ENCODE measurements around the gene ZNF200.
"Not testable (repeated sequence)": the region's sequence is repeated elsewhere in the genome, so short reads cannot be mapped to it uniquely, and the experiment has no call there.

ZNF200 gene

DNA sequence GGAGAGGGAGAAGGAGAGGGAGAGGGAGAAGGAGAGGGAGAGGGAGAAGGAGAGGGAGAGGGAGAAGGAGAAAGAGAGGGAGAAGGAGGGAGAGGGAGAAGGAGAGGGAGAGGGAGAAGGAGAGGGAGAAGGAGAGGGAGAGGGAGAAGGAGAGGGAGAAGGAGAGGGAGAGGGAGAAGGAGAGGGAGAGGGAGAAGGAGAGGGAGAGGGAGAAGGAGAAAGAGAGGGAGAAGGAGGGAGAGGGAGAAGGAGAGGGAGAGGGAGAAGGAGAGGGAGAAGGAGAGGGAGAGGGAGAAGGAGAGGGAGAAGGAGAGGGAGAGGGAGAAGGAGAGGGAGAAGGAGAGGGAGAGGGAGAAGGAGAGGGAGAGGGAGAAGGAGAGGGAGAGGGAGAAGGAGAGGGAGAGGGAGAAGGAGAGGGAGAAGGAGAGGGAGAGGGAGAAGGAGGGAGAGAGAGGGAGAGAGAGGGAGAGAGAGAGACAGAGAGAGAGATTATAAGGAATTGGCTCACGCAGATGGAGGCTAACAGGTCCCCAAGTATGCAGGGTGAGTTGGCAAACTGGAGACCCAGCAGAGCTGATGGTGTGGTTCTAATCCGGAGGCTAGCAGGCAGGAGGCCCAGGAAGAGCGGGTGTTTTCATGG is 37.1 kb downstream of the ZNF200 start:
- DNase-seq = not testable (repeated sequence)

DNA sequence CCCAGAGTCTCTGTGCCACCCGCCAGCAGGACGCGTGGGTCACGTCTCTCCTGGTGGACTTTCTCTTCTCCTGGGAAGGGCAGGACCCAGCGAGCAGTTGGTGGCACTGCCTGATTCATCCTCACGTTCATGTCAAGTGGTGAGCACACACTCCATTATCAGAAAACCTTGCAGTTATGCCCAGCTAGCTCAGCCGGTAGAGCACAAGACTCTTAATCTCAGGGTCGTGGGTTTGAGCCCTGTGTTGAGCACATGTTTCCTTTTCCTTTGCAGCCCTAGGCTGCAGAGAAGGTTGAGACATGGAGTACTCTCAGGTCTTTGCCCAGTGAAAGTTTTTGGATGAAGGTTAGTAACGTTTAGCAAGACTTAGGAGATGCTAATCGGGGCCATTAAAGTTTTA is 39.0 kb downstream of the ZNF200 start:
- no peak for DNase-seq

DNA sequence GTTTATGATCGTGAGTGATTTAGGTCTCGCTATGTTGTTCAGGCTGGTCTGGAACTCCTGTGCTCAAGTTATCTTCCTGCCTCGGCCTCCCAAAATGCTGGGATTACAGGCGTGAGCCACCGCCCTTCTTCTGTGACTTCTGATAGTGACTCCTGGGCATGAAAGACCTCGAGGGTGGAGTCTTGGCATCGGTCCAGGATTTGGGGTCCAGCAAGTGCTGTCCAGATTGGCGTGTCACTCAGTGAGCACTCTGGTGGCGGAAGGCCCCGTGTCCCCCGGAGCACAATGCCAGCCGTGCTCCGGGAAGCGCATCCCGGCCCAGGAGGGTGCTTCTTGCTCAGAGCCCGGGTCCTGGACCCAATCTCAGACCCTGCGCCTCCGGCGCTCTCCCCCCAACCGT is 40.2 kb downstream of the ZNF200 start:
- no peak for DNase-seq

DNA sequence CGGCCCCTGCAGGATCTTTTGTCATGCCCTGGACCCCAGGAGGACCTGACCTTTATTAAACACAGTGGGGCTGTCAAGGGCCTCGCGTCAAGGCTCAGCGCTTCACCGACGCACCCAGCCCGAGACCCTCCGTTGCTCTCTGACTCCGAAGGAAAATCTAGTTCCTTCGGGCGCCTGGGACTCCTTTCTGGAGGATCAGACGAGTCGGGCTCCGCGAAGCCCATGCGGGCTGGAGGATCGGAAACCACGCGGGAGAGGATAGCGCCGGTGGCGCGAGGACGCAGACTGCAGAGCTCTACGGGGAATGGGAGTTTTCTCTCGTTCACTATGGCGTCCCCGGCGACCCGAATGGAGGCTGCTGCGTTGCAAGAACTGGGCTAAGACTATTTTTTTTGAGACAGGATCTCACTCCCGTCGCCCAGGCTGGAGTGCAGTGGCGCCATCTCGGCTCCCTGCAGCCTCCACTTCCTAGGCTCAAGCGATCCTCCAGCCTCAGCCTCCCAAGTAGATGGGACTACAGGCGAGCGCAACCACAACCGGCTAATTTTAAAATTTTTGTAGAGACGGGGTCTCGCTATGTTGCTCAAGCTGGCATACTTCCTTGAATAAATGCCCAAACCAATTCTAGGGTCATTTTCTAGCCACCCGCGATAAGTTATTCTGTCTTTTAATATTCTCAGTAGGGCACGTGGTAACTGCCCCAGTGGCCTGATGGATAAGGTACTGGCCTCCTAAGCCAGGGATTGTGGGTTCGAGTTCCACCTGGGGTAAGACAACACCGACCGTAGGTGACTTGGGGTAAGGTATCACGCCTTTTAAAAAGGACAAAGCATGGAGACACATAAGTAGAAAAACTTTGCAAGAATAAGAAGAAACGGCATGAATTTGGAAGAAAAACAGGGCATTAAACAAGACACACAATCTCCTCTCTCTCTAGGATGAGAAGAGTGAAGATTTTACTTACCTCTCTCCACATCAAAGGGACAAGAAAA is 41.4 kb downstream of the ZNF200 start:
- no peak for DNase-seq

DNA sequence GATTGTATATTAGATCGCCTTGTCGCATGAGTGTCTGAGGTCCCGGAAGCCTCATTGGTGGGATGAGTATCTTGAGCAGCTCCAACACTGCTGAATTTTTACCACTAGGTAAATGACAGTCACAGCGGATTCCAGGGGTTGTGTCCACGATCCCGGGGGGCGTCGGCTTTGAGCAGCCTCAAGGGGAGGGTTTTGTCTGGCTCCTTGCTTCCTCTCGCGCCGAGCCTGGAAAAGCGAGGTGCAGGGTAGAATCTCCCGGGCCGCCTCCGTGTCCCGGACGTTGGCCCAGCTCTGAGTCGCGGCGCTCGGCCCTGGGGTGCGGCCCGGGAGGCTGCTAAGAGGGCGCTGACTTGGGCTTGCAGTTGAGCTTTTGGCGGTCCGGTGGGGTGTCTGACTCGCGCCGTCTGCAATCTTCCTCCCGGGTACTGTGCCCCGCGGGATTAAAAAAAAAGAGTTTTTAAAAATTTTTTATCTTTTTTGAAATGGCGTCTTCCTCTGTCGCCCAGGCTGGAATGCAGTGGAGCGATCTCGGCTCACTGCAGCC is 42.4 kb downstream of the ZNF200 start:
- DNase-seq = no peak

DNA sequence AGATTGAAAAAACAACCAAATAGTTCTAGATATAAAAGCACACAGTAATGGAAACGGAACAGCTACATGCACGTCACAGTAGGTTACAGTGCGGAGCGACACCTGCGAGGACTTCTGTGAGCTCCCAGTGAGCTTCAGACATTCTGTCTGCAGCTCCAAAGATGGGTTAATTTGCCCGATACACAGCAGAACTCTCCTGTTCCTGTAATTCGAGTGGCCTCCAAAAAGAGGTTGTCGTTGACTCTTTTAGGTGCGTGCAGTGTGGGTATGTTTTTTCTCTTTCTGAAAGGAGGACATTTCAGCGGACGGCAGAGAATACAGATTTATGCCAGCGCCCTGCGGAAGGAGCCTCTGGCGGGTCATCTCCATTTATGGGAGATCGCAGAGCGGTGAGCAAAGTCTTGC is 44.0 kb downstream of the ZNF200 start:
- DNase-seq = no peak

DNA sequence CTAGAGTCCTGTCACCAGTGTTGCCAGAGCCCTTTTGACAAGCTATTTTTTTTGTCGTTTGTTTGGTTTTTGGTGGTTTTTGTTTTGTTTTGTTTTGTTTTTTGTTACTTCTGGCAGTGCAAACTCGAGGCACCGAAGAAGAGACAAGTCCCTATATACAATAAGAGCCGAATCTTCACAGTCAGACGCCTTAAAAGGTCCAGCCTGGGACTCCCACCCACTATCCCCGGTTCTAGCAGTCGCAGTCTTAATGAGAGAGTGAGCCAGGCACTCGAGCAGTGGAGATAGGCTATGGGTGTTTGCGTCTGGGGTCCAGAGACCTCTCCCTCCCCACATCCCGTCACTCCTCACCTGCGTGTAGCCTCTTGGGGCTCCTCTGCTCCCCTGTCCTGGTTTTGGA is 45.1 kb downstream of the ZNF200 start:
- no peak for DNase-seq

DNA sequence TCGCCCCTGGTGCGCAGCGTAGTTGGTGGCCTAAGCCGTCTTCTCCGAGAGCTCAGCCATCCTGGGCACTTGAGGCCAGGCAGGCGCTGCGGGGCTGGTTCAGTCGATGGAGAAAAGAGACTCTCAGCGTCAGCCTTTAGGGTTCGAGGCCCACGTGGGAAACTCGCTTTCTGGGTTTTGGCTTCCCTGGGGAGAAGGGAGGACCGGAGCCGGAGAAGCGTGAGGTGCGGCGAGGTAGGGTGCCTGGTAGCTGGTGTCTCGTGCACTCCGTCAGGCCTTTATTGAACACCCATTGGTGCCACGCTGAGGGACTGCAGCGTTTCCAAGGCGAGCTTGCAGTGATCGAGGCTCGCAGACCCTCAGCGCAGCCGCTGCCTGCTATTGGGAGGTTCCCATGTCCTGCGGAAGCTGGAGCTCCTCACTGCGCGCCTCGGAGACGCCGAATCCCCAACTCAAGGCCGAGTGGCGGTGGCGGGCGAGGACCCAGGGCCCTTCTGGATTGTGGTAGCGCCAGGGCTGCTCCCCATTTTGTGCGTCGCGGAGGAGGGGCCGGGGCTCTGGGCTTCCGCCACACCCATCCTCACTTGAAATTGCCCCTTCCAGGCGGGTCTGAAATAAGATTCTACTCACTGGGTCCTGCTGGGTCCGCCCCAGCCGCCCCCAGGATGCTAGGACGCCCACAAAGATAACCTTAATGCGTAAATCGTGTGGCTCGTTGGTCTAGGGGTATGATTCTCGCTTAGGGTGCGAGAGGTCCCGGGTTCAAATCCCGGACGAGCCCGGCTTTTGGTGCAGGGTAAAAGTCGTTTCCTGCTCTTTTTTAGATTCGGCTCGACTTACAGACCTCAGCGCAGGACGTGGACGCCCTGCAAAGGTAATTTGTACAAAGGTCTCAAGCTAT is 45.8 kb downstream of the ZNF200 start:
- no peak for DNase-seq

DNA sequence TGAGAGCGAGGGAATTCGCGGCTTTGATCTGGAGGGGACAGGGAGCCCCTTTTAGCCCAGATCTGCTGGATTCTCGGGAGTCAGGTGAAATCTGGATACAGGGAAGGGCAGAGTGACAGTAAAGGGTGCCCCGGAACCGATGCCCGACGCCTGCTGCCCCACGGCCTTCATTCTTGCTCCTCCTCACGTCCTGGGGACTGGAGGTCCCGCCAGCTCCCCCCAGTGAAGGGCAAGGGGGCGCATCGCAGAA is 46.4 kb downstream of the ZNF200 start:
- DNase-seq = no peak

DNA sequence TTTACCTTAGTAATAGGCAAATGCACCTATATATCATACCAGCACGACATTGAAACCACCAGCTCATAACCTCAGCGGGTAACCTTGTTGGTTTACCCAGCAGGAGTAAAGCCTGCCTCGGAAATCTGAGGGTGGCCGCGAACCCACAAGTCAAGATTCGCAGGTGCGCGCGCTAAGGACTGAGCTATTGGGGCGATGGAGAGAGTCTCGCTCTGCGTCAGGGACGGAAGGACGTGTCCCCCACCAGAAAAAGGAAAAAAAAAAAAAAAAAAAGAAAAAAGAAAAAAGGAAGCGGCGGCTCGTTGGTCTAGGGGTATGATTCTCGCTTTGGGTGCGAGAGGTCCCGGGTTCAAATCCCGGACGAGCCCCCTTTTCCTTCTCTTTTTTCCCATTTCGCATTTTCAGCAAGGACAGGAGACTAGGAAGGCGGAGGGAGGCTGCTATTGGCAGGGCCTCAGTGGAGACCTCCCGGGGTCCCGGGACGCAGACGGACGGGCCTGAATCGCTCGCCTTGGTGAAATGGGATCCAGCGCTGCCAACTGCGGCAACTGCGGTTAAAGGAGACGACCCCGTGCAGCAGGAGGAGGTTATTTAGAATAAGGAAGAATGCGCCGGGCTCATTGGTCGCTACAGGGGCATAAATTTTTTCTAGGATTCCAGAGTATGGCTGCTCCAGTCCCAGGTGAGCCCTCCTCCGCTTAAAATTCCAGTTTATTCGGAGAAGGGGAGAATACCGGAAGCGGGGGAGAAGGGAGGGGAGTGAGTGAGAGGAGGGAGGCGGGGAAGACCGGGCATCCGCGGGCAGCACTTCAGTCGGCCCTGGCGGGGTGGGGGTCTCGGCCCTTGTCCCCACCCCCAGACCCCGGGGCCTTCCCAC is 46.9 kb downstream of the ZNF200 start, which contains the start of gene OR1F1:
TSS of gene OR1F1 (plus strand) at position 407 of the 877 bp plus-strand sequence.
- DNase-seq = no peak

DNA sequence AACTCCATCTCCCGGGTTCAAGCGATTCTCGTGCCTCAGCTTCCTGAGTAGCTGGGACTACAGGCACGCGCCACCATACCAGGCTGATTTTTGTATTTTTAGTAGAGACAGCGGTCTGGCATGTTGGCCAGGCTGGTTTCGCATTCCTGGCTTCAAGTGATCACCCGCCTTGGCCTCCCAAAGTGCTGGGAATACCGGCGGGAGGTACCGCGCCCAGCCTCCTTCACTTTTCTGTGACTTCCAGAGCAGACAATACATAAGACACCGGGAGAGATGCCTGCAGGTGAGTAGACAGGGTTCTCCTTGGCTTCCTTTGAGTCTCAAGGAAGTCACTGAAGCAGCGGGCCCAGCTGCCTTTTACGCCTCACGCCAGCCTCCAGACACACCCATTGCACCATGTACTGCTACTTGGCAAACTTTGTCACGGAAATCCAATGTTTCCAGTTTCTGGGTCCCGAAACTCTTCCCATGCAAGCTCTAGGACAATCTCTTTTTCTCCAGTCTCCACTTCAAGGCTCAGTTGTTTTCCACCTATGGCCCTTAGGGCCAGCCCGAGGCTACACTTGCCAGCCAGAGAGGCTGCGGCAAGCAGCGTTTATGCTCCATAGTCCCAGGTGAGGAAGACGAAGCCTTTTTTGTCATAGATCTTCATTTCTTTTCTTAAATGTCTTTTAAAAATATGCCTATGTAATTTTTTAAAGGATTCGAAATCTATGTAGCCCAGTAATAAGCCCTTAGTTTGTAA is 47.8 kb downstream of the ZNF200 start:
- no peak for DNase-seq

DNA sequence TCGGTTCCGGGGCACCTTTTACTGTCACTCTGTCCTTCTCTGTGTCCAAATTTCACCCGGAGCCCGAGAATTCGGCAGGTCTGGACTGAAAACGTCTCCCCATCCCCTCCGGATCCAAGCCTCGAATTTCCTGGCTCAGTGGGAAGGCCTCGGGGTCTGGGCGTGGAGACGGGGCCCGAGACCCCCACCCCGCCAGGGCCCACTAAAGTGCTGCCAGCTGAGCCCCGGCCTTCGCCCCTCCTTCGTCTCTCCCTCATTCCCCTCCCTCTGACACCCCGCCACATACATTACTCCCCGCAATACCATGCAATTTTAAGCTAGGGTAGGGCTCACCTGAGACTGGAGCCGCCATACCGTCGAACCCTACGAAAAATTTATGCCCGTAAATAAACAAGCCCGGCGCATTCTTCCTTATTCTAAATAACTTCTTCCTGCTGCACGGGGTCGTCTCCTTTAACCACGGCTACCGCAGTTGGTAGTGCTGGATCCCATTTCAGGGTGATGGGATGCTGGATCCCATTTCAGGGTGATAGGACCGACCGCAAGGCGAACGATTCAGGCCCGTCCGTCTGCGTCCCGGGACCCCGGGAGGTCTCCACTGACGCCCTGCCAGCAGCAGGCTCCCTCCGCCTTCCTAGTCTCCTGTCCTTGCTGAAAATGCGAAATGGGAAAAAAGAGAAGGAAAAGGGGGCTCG is 51.4 kb downstream of the ZNF200 start:
- no peak for DNase-seq

DNA sequence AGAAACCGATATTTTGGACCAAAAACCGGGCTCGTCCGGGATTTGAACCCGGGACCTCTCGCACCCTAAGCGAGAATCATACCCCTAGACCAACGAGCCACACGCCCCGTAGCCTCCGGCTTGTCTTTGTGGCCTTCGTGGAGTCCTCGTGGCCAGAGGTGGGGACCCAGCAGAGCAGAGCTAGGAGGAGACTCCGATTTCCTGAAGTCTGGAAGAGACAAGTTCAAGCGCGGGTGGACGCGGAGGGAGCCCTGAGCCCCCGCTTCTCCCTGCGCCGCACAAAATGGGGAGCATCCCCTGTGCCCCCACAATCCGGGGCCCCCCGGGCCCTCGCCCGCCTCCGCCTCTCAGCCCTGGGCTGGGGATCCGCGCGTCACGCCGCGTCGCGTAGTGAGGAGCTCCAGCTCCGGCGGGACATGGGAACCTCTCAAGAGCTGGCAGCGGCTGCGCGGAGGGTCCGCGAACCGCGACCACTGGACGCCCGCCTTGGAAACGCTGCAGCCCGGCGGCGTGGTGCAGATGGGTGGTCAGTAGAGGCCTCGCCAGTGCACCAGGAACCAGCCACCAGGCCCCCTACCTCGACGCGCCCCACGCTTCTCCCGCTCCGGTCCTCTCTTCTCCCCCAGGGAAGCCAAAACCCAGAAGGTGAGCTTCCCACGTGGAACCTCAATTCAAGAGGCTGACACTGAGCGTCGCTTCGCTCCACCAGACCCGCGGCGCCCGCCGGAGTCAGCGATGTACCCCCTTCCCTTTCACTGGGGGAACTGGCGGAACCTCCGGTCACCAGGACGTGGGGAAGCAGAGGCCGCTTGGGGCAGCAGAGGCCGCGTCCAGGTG is 52.1 kb downstream of the ZNF200 start:
- DNase-seq = no peak

DNA sequence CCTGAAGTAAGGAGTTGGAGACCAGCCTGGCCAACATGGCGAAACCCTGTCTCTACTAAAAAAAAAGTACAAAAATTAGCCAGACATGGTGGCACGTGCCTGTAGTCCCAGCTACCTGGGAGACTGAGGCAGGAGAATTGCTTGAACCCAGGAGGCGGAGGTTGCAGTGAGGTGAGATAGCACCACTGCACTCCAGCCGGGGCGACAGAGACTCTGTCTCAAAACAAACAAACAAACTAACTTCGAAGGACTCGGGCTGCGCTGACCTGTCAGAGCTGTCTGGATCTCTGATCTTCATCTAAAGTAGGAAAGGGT is 52.7 kb downstream of the ZNF200 start:
- not testable (repeated sequence) for DNase-seq

DNA sequence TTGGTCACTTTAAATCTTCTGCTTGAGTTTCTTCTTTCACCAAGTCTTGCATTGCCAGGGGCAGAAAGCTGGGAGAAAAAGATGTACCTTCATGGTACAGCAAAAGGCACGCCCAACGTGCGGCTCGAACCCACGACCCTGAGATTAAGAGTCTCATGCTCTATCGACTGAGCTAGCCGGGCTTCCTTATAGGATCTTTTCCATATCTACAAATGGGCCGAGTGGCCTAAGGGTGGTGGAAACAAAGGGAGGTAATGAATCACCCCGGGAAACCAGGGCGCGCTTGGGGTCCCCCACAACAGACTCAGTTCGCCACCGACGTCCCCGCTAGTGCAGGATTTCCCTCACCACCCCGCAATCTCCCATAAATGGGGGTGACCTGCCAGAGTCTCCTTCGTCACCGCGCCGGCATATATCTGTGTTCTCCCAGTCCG is 54.5 kb downstream of the ZNF200 start:
- no peak for DNase-seq

DNA sequence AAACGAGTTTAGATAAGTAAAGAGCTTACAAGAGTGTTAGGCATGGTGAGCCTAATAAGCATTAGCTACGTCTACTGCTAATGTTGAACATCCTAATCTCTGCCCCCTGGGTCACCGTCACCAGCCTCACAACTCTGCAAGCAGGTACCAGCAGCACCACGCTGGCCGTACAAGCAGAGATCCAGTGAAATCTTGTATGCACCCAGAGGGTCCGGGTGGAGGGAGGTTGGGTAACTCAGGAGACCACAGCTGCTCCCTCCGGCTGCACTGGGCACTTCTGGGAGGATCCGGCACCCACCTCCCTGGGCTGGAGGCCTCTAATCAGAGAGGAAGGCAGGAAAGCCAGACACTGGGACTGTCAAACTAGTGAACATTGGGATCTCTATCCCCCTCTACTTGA is 55.3 kb downstream of the ZNF200 start:
- DNase-seq = no peak

DNA sequence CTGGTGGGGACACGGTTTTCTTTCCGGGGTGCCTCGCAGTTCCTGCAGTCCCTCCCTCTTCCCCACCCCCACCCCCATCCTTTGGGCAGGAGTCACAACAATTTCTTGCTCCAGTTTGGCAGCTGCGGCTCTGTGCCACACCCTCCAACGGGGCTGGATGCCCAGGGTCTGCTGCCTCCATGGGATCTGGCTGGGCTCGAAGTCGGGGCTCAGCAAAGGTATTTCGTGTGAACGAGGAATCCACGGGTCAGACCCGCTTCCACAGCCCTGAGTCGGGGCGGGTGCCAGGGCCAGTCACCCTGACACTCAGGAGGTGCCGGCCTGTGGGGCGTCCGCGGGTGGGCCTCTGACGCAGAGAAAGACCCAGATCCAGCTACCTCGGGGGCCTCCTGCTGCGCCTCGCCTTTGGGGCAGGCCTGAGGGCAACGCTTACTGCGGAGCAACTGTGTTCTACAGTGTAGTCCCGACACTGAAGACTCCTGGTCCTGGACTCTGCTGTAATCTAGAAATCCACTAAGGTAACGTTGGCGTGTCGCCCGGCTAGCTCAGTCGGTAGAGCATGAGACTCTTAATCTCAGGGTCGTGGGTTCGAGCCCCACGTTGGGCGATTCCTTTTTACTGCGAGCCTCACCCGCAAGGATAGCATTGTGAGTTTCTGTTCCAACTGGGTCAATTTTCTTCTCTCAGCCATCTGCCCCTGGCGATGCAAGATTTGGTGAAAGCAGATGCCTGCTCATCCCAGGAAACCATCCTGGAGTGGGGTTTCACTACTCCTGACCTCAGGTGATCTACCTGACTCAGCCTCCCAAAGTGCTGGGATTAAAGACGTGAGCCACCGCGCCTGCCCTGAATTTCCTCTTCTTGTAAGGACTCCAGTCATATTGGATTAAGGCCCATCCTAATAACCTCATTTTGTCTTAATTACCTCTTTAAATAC is 59.5 kb downstream of the ZNF200 start:
- no peak for DNase-seq

DNA sequence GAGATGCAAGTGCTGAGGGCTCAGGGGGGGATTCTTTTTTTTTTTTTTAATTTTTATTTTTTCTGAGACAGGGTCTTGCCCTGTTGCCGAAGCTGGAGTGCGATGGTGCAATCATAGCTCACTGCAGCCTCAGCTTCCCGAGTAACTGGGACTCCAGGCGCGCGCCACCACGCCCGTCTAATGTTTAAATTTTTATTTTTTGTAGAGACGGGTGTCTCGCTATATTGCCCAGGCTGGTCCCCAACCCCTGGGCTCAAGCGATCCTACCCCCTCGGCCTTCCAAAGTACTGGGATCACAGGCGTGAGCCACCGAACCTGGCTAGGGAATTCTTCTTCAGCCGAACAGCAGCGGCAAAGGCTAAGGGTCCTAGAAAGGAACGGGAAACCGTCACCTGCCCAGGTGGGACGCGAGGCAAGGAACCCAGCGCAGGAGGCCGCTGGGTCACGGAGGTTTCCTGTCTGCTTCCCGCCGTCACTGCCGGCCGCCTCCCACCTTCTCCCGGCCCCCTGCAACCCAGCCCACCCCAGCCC is 60.3 kb downstream of the ZNF200 start:
- no peak for DNase-seq

Data from DMS153 (cell line).